ENCODE measurements around the gene ARHGEF10L. TPM values are rescaled to one million over a fixed set of nuclear protein-coding genes. Genes with fewer than 3 reads are reported as not detected.
"Not testable (repeated sequence)": the region's sequence is repeated elsewhere in the genome, so short reads cannot be mapped to it uniquely, and the experiment has no call there.

ARHGEF10L gene
- total RNA-seq, 1 donor from 2014 or later = not detected

DNA sequence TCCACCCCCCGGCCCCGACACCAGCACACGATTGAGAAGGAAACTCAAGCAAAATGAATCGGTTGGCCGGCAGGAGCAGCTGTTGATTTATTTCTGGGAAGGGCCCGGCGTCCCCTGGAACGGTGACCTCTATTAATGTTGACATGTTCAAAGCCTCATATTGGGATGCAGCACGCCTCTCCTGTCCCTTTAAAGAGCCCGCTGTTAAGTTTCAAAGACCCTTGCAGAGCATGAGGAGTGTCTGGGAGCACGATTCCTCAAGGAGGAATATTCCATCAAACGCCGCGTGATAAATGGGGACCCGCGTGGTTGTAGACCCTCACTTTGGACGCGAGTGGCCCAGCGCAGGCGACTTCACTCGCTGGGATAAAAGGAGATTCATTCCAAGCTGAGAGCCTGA, 194.2 kb downstream of the ARHGEF10L start:
- intact Hi-C loops (cut with micrococcal nuclease) = no loop called here

DNA sequence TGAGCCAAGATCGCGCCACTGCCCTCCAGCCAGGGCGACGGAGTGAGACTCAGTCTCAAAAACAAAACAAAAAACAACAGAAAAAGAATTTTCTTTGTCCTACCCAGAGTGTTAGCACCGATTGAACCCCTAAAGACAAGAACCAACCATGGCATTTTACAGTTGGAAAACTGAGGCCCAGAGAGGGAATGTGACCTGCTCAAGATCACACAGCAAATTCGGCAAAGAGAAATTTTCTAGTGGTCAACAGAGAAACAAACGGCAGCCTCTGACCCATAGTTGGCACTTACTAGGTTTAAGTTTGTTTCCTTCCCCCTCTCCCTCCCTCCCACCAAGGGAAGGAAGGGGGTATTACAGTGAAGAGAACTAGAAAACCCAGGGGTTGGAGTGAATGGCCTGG, 195.1 kb downstream of the ARHGEF10L start:
- intact Hi-C loops (cut with micrococcal nuclease) = no loop called here

DNA sequence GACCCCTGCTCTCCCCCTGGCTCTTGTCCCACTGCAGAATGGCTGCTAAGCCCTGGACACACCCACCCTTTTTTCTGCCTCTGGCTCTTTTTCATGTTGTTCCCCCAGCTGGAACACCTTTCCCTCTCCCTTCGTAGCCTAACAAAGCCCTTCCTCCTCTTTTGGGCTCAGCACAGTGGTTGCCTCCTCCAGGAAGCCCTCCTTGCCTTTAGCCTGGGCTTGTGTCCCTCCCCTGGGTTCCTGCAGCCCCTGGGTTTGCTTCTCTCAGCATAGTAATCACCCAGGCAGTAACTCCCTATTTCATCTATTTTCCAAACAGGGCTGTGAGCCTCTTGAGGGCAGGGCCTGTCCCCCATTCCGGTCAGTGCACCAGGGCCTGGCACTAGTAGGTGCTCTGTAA, 195.8 kb downstream of the ARHGEF10L start:
- intact Hi-C loops (cut with micrococcal nuclease) = no loop called here

DNA sequence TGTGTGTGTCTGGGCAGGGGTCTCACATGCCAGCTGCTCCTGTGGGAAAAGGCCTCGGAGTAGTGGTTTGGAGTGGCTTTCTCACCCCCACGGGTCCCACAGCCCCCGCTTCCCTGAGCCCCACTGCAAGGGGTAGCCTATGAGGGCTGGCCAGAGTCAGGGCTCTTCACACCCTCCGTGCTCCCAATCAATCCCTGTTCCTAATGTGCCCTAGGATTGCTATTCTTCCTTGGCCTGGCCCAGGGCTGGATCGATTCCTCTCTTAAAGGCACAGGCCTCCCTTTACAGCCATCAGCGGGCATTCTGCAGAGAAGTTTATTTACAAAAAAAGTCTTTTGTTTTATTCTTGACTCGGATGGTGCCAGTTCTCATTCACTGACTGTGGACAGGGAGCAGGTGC, 196.3 kb downstream of the ARHGEF10L start:
- intact Hi-C loops (cut with micrococcal nuclease) = no loop called here

DNA sequence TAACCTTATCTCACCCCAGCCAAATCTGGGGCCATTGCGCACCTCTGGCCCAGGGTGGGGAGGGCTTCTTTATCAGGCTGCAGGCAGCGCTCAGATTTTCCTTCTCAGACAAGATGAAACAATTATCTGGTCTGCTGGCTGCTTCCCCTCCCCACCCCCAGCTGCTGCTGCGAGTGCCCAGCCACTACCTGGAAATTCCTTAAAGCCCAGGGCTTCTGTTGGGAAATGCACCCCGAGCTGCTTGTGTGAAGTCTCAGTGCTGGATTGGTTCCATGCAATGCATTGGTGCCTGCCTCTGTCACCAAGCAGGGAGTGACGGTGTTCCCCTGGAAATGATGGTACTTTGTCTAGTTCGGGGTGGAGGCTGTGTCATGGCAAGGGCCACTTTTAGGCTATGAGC, 197.1 kb downstream of the ARHGEF10L start:
- intact Hi-C loops (cut with micrococcal nuclease) = no loop called here

DNA sequence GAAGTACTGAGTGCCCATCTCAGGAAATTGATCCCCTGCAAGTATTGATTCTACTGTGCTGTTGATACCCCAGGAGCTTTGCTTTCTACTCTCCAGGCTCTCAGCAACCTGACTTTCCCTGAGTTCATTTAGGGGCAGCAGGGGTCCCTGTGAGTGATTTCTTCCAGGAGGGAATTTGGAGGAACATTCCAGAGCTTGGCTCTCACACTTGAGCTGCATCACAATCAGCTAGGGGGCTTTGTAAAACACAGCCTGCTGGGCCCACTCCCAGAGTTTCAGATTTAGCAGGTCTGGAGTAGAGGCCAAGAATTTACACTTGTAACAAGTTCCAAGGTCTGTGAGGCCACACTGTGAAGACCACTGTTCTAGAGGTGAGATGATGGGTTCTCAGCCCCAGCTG, 199.6 kb downstream of the ARHGEF10L start:
- intact Hi-C loops (cut with micrococcal nuclease) = no loop called here

DNA sequence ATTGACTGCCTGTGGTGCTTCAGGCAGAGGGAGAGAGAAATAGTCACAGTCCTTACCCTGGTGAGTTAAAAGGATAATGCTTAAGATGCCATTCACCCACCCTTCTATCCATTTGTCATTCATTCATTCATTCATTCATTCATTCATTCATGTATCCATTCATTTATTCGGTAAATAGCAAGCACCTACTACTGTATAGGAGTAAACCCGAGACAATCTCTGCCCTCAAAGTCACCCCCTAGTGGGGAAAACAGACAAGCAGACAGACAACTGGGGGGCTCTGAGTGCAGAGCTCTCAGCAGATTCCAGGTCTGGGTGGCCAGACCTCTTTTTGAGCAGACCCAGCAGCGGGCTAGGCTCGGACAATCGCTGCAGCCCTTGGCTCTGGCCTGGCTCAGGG, 201.6 kb downstream of the ARHGEF10L start:
- intact Hi-C loops (cut with micrococcal nuclease) = no loop called here

DNA sequence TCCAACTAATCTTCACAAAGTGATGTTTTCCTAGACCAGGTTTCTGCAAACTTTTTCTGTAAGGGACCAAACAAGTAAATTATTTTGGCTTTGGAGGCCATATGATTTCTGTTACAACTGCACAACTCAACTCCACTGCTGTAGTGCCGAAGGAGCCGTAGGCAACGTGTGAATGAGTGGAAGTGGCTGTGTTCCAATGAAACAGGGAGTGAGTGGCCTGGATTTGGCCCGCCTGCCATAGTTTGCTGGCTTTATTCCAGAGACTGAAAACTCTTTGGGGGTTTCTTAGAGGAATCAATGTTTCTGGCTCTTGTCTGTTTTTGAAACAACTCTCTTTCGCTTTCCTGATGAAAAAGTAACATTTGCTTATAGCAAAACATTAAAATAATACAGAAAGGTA, 203.1 kb downstream of the ARHGEF10L start:
- intact Hi-C loops (cut with micrococcal nuclease) = no loop called here

DNA sequence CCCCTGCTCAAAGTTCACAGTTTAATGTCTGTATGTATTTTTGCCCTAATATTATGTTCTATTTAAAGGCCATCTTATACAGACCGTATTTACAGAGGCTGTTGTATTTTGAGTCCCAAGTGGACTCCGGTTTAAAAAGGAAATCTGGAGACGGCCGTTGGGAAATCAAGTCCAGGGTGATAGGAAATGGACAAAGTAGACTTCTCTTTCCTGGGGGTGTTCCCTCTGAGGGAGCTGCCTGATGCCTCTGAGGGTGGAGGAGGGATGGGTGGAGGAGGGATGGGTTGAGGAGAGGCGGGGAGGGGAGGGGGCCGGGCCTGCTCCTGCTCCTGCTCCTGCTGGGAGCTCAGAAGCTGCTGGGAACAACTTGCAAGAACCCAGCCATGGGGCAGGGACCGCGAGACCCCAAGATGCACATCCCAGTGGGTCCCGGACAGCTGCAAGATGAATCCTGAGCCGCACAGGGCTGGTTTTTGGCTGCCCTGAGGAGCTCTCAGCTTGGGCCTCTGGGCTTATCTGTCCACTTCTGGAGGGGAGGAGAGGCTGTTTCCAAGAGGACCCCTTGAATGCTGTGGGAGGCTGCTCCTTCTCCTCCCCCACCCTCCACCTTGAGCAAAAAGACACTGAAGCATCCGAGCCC, 203.6 kb downstream of the ARHGEF10L start:
- intact Hi-C loops (cut with micrococcal nuclease) = no loop called here

DNA sequence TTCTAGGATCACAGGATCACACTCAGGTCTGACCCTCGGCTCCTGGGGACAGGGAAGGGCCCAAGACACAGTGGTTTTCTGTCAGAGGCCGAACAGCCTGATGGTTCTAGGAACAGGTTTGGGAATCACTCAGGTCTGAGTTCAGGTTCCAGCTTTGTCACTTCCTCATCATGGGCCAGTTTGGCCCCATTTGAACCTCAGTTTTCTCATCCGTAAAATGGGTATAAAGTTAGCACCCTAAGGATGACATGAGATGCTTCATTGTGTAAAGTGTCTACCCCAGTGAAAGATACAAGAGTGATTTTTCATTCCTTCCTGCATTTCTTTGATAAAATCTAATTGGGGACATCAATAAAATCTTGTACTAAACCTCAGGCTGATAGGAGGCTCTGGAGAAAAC, 204.4 kb downstream of the ARHGEF10L start:
- intact Hi-C loops (cut with micrococcal nuclease) = no loop called here

DNA sequence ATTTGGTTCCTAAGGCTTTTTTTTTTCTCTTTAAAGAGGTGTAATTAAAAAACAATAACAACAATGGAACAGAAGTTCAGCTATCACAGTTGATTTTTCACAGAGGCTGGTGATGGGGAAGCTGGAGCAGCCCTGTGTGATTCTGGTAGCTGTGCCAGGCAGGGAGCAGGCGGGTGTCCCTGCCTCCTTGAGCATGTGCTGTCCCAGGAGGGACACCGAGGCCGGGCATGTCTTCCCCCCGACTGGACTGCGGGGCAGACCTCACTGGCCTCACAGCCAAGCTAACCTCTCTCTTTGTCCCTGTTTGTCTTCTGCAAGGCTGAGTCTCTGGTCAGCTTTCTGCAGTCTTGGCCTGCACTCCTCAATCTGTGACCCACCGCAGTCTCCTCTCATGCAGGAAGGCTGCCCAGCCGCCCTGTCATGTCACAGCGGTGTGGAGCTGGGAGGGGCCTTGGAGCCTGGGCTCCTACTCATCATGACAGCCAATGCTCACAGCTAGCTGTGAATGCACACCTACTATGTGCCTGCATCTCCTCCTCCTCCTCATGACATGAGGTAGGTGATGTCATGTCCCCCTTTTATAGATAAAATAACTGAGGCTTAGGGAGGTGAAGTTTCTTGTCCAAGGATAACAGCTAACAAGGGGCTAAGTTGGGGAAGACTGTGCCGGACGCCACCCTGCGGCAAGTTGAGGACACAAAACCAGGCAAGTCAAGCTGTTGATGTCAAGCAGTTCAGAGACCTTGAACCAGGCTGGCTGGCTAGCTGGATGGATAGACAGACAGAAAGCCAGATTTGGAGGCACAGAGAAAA, 205.4 kb downstream of the ARHGEF10L start:
- intact Hi-C loops (cut with micrococcal nuclease) = no loop called here

DNA sequence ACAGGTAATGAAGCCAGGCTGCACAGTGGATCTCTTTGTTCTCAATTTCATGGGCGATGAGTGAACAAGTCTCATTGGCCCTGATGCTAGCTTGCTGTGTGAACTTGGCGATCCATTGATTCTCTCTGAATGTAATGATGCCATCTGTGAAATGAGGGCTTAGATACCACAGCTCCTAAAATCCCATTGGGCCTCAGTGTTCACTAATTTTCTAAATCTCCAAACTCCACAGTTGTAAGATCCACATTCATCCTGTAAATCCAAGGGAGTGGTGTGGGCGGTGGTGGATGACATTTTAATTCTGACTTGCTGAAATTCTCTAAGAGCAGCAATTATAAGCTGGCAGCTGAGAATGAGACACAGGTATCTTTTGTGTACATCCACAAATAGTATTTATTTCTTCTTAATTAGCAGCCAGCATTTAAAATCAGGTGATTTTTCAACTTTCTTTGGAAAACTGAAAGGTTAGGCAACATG, 206.0 kb downstream of the ARHGEF10L start:
- intact Hi-C loops (cut with micrococcal nuclease) = no loop called here

DNA sequence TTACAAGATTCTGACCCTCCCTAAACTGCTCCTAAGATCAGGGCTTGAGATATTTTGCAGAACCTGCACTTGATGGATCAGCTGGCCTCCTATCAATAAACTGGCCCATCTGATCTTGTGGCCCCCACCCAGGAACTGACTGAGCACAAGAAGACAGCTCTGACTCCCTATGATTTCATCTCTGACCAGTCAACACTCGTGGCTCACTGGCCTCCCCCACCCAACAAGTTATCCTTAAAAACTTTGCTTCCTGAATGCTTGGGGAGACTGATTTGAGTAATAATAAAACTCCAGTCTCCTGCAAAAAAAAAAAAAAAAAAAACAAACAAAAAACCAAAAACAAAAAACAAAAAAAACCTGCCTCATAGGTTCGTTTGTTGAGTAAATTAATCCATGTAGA, 206.8 kb downstream of the ARHGEF10L start:
- intact Hi-C loops (cut with micrococcal nuclease) = not testable (repeated sequence)

DNA sequence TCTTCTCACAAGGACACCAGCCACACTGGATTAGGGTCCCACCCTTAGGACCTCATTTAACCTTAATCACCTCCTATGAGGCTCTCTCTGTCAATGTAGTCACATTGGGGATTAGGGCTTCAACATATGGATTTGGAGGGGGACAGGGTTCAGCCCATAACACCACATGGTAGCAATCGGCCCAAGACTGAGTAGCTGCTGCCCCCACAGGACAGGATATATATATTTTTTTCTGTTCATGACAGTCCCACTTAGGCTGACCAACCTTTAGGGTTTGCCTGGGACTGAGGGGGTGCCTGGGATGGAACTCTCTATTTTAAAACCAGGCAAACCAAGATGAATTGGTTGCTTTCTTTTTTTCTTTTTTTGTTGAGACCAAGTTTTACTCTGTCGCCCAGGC, 207.4 kb downstream of the ARHGEF10L start:
- intact Hi-C loops (cut with micrococcal nuclease) = no loop called here

Other genes starting within 250 kb of the ARHGEF10L start
- 0.25 TPM in 1 of 2 replicates, not detected in the other for gene PADI4, start 231.5 kb upstream of the ARHGEF10L start, total RNA-seq
- gene PADI6, start 167.5 kb upstream of the ARHGEF10L start, total RNA-seq = not detected in 2 replicates
- gene RCC2, start 100.0 kb upstream of the ARHGEF10L start, total RNA-seq = 140 and 142 TPM in 2 replicates
- not detected in 2 replicates for gene ACTL8, start 215.6 kb downstream of the ARHGEF10L start, total RNA-seq